GM12864 (cell line): ENCODE results near the gene ZNF599.

Experiments used
- DNase-seq: peaks from one replicate; pipeline ENCODE4 v3.0.0-alpha.2; 2011; ENCODE audit warnings: low read depth
- H3K4me3 ChIP-seq: 2 replicates; pipeline ENCODE4 v1.5.1; 2011; ENCODE audit warnings: mild to moderate bottlenecking, low read depth, low read length, control low read depth
- TF ChIP-seq, protein P1 (sequence below): IDR thresholded peaks from 2 replicates; pipeline ENCODE4 v1.5.1; 2011; ENCODE audit warnings: low read depth, mild to moderate bottlenecking, moderate library complexity, low read length, control low read depth, inconsistent platforms; ENCODE audit errors: missing control alignments

Gene ZNF599

DNA sequence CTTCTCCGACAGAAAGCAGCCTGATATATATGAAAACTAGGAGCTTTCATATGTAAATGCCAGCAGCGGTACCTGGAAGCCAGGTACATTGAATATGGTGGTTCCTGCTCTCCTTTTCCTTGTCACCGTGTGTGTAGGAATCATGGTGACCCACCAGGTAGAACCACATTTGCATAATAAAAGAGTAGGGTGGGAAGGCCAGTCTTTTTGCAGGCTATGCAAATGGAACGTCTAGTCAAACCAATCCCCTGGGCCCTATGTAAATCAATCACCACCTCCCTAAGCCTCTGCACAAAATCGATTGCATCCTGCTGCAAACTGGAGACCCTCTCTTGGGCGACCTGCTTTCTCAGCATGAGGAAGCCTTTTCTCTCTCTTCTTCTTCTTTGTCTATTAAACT, 61.1 kb downstream of the ZNF599 start:
- TF ChIP-seq, protein P1, sequence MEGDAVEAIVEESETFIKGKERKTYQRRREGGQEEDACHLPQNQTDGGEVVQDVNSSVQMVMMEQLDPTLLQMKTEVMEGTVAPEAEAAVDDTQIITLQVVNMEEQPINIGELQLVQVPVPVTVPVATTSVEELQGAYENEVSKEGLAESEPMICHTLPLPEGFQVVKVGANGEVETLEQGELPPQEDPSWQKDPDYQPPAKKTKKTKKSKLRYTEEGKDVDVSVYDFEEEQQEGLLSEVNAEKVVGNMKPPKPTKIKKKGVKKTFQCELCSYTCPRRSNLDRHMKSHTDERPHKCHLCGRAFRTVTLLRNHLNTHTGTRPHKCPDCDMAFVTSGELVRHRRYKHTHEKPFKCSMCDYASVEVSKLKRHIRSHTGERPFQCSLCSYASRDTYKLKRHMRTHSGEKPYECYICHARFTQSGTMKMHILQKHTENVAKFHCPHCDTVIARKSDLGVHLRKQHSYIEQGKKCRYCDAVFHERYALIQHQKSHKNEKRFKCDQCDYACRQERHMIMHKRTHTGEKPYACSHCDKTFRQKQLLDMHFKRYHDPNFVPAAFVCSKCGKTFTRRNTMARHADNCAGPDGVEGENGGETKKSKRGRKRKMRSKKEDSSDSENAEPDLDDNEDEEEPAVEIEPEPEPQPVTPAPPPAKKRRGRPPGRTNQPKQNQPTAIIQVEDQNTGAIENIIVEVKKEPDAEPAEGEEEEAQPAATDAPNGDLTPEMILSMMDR, result no peak
- no peak for DNase-seq

More for the DNA sequence above, 61.1 kb downstream of the ZNF599 start:
- no peak overlapping the region for H3K4me3 ChIP-seq
